Thyroid gland (tissue), 4 donors: ENCODE data around the gene SGPL1.

ENCODE experiments used
- POLR2A ChIP-seq, 2 donors: fragments of 450-650 bp; IDR thresholded peaks; one replicate each; pipeline ENCODE4 v1.6.1; 2017; ENCODE audit warnings: antibody characterized with exemption in 2 of 2, mild to moderate bottlenecking in 2 of 2, moderate library complexity in 1 of 2
- TF ChIP-seq, protein P1 (sequence below), 6 experiments: fragments of 200-600 bp in 3 of 6; fragments of 450-650 bp in 3 of 6; sonication (generic) in 3 of 6; IDR thresholded peaks; one replicate each; pipeline ENCODE4 v1.5.1; 2016 to 2019; ENCODE audit warnings: antibody characterized with exemption in 6 of 6, mild to moderate bottlenecking in 2 of 6, inconsistent platforms in 1 of 6, moderate library complexity in 1 of 6

DNA sequence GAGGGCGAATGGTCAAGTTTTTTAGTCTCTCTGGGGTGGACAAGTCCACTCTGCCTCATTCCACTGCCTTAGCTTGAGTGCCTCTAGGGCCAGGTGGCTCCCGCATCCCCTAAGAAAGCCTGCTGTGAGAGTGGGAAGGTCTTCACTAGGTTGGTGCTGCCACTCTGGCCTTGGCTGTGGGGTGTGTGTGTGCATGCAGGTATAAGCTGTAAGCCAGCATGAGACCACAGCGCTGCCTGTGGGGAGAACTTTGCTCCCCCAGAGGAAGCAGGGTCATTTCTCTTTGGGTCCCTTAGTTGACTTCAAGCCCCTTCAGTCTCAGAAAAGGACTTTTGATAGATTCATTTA, 98.1 kb downstream of the SGPL1 start:
- TF ChIP-seq, protein P1, sequence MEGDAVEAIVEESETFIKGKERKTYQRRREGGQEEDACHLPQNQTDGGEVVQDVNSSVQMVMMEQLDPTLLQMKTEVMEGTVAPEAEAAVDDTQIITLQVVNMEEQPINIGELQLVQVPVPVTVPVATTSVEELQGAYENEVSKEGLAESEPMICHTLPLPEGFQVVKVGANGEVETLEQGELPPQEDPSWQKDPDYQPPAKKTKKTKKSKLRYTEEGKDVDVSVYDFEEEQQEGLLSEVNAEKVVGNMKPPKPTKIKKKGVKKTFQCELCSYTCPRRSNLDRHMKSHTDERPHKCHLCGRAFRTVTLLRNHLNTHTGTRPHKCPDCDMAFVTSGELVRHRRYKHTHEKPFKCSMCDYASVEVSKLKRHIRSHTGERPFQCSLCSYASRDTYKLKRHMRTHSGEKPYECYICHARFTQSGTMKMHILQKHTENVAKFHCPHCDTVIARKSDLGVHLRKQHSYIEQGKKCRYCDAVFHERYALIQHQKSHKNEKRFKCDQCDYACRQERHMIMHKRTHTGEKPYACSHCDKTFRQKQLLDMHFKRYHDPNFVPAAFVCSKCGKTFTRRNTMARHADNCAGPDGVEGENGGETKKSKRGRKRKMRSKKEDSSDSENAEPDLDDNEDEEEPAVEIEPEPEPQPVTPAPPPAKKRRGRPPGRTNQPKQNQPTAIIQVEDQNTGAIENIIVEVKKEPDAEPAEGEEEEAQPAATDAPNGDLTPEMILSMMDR (IDR thresholded peaks at IDR 0.05): no peak
- no peak for TF ChIP-seq POLR2A (IDR thresholded peaks at IDR 0.05)
